NOMO-1 treated with dmso at 0.1 percent for 144 hours (cell line): ENCODE results near the gene CAMTA1.

Experiments used
- DNase-seq: peaks from one replicate; lab custom pipeline; 2025; ENCODE audit not compliant: unreplicated experiment; lab: John Stamatoyannopoulos, UW

Gene CAMTA1

DNA sequence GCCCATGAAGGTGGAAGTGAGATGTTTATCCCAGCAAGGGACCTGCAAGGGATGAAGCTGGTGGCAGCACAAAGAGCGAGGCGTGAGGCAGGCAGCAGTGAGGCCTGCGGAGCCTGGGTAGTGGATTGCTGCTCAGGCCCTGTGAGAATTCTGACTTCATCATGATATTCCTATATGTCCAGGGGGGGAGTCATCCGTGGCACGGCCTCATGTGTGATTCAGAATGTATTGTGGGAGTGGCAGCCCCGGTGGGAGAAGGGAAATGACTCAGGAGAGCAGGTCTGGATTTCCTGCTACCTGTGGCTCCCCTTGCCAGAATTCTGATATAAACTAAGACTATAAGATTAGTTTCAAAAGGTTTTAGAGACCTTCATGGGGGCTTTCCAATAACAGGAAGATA lies 240.9 kb downstream of the CAMTA1 start:
- no peak for DNase-seq

DNA sequence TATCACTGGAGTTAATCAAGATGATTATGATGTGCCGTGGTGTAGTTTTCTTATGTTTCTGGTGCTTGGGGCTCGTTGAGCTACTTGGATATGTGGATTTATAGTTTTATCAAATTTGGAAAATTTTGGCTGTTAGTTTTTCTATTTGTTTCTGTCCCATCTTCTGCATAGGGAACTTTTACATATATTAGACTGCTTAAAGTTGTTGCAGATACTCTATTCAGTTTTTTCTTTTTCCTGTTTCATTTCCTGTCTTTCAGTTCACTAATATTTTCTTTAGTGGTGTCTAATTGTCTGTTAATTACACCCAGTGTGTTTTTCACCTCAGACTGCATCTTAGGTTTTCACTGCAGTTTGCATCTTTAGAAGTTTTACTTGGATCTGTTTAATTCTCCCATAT lies 247.7 kb downstream of the CAMTA1 start:
- no peak for DNase-seq

DNA sequence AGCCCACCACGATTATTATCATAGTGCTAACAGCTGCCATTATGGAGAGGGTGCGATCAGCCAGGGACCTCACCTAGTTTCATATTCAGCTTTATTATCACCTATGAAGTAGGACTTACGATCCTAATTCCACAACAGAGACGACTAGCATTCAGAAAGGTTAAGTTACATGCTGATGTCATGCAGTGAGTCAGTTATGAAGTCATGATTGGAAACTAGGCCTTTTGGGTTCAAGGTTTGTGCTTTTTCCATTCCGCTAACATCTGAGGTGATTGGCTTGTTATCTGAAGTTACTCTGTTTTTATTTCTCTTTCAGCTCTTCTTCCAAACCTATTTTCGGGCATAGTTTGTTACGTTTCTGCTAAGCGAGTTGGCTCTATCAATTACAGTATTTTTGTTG lies 251.1 kb downstream of the CAMTA1 start:
- DNase-seq = no peak

DNA sequence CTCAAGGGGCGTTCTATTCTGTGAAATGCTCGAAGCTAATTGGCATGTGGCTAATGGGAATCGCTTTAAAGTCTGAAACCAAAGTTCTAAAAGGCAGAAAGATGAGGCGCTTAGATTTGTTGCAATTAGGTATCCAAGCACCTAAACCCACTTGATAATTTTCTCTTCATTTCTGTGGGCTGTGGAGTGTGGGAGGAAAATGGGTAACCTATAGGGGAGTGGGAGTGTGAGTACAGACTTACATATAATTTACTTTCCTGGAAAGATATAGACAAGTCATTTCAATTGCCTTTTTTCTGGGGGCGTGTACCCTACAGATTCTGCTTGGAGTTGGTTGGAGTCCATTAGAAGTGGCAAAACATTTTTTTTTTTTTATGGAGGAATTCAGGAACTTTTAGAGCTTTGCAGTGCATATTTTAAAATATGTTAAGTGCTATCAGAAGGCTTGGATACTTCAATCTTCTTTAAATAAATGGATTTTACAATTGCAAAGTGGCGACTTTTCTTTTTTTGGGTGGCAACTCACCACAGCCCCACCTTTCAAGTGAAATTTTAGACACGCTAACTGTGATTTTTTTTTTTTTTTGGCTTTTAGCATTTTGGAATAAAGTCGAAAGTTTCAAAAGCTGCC lies 254.5 kb downstream of the CAMTA1 start:
- no peak for DNase-seq

DNA sequence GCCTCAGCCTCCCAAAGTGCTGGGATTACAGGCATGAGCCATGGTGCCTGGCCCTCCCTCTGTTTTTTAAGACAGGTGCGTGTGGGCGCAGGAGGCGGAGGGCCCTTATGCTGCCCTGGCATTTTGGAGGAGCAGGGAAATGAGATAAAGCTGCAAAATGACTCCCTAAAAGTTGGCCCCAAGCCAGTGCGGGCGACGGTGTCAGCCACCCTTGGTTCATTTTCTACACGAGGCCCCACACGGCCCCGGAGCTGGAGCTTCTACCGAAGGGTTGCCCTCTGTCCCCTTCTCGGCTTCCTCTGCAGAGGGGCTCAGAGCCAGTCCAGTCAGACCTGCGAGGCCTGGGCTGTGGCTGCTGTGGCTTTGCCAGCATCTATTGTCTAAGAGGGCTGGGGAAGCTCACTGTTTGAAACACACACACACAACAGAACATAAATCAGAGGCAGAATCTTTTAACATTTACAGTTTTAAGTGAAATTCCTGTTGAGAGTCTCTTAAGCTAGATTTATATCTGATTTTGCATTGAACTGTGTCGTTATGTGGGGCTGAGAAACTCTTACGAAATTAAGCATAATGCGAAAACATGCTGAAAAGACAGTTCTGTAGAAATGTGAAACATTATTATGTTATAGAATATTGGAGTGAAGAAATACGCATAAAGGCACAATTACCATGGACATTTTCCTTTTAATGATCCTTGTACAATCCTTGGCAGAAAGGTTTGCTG lies 255.9 kb downstream of the CAMTA1 start:
- no peak for DNase-seq

DNA sequence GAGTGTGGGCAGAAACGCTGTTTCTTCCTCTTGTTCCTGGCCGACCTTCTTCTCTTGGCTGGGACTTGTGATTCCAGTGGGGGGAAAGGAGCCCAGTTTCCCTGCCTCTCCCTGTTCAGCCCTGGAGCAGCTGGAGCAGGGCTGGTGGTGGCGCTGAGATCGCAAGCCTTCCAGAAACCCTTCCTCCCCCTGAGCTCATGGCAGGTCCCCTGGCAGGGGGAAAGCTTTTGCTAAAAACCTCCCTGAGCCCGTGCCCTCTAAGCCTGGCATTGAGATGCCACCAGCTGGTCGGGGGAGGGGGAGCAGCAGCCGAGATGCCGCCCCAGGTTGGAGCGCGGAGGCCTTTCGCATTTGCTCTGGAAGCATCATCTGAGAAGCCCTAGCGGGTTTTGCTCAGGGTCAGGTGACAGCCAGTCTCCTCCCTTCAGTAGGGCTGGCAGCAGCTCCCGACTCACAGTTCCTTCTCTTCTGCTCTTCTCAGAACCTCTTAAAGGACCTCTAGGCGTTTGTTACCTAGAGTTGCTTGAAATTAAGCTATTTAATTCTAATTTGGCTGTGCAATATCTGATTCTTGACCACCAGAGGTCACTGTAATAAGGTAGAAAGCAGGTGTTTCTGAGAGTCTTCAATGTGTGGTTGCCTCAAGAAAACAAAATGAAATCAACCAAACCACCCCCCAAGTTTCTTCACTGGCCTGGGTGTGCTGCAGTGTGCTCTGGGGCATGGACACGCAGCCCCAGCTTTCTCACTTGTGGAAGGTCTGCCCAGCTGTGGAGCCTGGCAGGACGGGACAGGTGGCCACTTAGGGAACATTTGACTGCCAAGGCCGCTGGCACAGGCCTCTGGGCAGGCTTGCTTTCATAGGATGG lies 257.3 kb downstream of the CAMTA1 start:
- DNase-seq = no peak

DNA sequence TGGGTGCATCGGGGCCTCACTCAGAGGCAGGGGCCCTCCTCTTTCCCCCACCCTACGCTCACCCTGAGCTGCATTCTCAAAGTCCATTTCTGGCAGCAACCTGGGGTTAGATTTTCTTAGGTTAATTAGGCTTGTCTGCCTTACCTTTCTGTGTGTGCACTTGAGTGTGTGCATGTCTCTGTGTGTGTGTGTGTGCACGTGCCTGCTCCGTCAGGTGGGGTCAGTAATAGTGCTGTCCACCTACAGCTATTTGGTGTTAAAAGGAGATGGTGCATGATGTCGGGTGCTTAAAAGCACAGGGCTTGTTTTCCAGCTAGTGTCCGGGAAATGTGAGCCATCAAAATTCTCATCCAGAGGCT lies 257.9 kb downstream of the CAMTA1 start:
- DNase-seq = no peak

DNA sequence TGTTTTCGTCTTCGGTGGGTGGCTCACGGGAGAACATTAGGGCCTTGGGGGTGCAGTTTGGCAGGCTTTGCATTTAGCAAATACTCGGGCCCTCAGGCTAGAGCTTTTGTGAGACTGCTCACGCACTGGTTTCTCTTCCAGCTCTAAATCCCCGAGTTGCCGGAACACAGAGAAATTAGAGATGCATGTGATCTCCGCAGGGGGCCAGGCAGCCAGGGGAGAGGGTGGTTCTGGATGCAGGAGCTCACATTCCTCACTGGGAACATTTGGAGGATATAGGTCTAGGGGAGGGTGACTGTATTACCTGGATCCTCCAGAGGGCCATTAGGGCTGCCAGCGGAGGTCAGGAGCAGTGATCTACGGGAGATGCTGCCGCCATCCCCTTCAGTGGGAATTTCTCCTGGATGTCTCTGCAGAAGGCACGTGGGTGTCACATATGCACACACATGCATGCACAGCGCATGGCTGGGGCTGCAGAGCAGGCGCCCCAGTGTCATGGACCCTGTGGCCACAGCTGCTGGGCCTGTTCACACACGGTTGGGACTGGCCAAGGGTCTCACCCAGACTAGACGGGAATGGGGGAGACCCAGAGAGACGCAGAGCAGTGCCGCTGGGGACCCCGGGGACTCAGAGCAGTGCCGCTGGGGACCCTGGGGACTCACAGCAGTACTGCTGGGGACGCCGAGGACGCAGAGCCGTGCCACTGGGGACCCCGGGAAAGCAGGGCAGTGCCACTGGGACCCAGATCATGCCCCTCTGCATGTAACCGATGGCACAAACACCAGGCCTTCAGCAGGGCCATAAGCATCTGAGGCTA lies 258.7 kb downstream of the CAMTA1 start:
- DNase-seq = no peak

DNA sequence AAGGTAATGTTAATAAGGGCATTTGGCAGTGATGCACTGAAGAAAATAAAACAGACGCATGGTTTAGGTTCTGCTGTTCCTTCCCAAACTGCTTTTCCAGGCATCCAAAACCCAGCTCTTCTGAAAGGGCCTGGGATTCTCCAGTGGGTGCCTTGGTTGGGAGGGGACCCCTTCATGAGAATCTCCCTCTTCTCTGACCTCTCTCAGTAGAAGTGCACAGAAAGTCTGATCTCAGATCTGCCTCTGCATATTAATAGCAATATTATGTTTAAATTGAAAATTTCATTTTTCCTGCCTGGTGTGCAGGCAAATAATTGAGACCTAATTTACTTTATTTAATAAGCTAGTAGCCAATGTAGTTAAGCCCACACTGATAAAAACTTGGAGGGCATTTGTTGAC lies 260.6 kb downstream of the CAMTA1 start:
- DNase-seq = no peak

DNA sequence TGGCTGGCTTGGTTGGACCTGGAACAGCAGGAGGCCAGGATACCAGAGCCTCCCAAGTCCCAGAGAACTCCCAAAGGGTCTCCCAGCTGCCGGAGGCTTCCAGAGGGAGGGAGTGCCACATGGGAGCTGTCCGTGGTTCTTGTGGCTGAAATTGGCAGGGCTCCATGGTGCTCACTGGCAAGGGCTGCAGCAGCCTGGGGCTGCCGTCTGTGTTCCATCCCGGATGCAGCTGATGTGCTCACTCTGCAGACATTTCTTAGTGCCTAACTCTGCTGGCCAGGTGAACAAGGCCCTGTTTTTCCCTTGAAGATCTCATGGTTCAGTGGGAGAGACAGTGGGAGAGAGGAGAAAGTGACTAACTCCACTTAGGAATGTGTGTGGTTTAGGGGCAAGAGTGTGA lies 261.1 kb downstream of the CAMTA1 start:
- no peak for DNase-seq

DNA sequence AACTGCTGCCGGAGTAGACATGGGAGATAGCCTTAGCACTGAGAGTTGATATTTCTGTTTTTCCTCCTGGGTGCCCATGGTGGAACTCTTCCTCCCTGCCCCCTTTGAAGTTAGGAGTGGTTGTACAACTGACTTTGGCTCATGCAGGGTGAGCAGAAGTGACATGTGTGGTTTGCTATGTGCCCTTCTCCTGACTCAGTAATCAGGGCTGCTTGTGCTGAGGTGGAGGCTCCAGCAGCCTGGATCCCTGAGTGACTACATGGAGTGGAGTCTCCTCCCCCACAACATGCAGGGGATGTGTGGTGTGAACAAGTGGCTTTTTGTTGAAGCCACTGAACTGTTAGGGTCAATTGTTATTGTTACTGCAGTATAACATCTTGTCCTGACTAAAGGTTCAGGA lies 261.6 kb downstream of the CAMTA1 start:
- no peak for DNase-seq

DNA sequence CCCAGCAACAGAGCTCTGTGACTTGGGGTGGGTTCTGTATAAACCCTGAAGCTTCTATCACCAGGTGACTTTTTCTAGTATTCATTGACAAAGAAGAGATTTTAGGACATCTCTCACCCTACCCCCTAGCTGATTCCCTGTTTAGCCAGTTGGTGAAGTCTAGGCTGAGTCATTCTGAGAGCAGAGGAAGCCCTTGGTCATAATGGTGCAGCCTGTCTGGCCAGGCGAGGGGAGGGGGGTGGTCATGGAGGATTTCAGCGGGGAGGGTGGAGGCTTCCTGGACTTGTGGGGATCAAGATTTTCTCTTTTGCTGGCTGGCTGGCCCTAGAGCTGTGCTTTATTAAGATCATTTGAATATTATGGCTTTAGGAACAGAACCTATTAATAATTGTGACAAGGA lies 262.6 kb downstream of the CAMTA1 start:
- no peak for DNase-seq

DNA sequence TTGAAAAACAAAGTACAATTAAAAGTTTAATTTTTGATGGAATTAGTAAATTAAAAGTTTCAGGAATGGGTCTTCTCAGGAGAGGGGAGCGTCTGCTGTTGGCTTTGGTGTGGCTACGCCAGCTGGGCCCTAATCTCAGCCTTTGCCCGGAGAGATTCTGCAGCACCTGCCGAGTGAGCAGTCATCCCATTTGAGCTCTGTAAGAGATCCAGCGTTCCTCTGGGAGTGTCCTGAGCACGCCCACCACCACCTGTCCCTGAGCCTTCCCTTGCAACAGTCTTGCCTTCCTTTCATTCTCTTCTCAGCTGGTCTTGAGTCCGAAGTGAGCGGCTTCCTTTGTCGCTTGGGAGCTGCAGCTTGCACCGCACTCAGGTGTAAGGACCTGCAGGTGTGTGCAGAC lies 263.1 kb downstream of the CAMTA1 start:
- no peak for DNase-seq

DNA sequence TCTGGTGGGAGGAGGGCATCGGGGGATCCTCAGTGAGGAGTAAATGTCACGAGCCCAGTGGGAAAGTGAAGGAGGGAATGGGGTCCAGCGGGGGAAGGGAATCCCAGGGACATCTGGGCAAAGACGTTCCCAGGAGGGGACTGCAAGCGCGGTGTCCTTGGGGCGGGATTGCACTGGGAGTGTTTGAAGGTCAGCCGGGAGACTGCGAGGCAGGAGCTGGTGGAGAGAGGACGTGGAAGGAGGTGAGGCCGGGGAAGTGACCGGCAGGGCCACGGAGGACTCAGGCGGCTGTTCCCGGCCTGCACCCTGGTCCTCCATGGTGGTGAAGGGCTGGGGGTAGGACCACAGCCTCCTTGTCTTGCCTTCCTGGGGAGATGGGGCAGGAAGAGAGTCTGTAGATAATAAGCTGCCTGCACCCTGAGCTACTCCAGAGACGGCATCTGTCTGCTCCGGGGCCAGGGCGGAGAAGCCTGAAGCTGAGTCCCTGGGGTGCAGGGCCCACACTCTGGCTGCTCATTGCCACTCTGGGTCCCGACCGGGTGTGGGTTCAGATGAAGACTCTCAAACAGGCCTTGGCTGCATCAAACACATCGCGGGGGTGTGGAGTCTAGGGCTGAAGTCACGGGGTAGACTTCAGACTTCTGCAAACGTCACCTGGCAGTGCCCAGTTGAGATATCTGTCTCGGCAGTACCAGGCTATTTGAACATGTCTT lies 264.8 kb downstream of the CAMTA1 start:
- DNase-seq = no peak

DNA sequence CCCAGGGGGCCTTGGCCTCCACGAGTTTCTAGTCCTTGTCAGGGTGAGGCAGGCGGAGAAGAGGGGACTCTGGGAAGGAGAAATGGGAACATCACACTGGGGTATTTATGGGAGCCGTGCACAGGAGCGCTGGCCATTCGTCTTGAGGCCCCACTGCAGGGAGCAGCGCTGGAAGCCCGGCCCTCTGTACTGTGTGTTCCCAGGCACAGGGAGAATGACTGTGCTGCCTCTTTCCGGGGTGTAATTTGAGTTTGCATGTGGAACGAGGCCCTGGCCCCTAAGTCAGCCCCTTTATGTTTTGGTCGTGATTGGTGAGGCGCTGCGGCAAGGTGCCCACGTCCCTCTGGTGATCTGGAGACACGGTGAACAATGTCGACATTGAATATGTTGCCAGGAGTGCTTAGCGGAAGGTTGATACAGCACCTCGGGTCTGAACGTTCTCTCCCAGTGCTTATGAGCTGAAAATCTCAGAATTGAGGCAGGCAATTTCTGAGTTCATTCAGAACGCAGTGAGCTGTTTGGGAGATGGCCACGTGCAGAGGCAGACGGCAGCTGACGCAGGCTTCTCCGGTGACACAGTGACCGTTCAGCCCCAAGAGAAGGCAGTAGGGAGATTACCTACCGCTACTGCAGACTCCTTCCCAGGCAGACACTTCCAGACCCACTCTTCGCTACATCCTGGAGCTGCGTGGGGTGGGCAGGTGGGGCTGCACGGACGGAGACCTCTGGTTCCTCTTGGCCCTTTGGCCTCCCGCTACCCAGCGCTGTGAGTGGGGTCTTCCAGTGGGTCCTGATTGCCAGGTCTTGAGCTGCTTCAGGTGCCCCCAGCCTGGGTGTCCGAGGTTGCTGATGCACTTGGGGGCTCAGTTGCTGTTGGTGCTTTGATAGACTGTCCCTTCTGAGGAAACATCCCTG lies 265.8 kb downstream of the CAMTA1 start:
- no peak for DNase-seq

DNA sequence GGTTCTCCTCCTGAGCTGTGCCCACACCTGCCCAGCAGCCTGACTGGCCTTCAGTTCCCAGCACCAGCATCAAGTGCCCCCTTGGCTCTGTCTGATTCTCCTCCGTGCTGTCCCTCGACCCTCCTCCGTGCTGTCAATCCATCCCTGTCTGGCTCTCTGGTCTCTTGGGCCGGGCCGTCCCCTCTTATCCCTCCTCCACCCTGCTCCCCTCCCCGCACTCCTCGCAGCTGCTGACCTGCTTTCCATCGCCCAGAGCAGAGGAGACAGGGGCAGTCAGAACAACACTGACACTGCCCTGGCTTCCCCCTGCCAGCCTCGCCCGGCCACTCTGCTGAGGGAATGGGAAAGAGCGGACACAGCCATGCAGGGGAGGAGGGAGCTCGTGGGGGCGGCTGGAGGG lies 267.4 kb downstream of the CAMTA1 start:
- no peak for DNase-seq

DNA sequence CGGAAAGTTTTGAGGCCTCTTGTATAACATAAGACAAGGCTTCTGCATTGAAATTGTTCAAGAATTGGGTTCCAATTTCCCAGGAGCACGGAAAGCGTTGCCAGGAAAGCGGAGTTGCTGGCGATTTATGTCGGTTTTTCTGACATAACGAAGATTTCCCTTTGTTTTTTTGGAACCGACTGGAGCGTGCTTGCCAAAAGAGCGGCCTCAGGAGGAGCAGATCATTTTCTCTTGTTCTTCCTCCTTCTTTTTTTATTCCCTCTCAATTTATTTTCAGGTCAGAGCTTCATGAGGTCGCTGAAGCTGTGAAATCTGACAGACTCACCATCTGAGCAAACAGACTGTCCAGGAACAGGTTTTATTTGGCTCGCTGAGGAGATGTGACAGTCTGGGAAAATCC lies 275.5 kb downstream of the CAMTA1 start:
- DNase-seq = no peak

DNA sequence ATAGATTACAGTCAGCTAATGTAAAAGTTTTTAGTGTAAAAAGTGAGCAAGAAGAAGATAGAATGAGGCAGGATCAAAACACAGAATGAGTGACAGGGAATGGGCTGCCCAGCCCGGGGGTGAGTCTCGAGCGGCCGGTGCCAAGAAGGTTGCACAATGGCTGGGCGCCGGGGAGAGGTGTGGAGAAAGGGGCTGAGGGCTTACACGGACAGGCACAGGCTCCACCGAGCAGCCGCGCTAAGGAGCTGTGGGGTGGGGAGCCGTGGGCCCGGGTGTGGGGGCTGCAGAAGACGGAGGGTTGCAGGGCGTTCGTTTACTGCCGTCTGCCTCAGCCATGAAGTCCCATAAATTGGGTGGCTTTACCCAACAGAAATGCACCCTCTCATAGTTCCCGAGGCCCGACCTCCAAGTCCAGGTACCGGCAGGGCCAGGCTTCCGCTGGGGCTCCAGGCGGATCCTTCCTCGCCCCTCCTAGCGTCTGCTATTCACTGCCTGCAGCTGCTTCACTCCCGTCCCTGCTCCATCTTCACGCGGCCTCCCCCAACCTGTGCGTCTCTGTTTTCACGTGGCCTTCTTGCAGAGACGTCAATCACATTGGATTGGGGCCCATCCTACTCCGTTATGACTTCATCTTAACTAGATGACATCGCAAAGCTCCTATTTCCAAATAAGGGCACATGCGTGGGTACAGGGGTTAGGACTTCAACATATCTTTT lies 277.2 kb downstream of the CAMTA1 start:
- DNase-seq = no peak

DNA sequence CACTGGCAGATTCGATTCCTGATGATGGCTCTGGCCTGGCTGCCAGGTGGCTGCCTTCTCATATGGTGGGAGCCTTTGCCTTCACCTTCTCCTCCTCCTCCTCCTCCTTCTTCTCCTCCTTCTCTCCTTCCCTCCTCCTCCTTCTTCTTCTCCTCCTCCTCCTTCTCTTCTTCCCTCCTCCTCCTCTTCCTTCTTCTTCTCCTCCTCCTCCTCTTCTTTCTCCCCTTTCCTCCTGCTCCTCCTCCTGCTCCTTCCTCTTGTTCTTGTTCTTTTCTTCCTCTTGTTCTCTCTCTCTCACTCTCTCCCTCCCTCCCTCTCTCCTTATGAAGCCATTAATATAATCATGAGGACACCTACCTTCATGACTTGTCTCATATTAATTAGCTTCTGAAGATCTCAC lies 278.7 kb downstream of the CAMTA1 start:
- DNase-seq = no peak
